Caco-2 (cell line): ENCODE results near the gene PLEKHA6. TPM values are rescaled to one million over a fixed set of nuclear protein-coding genes. Genes with fewer than 3 reads are reported as not detected.

Experiments
- BruUV-seq: library from RNA; stranded (reverse); fragments of 400-500 nt; replicated peaks from 2 replicates; lab custom pipeline; 2021; lab: Mats Ljungman, UMichigan
- CTCF ChIA-PET: fragments of 300-600 bp; sonication (Branson Sonifier 250); formaldehyde crosslinking; loops from one replicate; lab custom pipeline; 2022; ENCODE audit warnings: antibody characterized with exemption; lab: Charles Lee
- POLR2A ChIA-PET: fragments of 300-600 bp; sonication (Branson Sonifier 250); formaldehyde crosslinking; loops from one replicate; lab custom pipeline; 2022; ENCODE audit warnings: antibody characterized with exemption; lab: Charles Lee
- DNase-seq, 2 experiments: peaks; one replicate each; pipeline versions ENCODE4 v3.0.0 to v3.0.0-alpha.2; 2020 to 2022
- H3K27me3 ChIP-seq: replicated peaks from 2 replicates; pipeline ENCODE4 v1.6.0; 2011; ENCODE audit warnings: low read length; ENCODE audit not compliant: control insufficient read depth, insufficient read depth
- H3K36me3 ChIP-seq: 2 replicates; pipeline ENCODE4 v1.5.1; 2011; ENCODE audit warnings: low read length; ENCODE audit not compliant: control insufficient read depth, insufficient read depth
- H3K4me1 ChIP-seq: fragments of 250-450 bp; sonication (Bioruptor Pico); 2 replicates; pipeline ENCODE4 v1.5.1; 2020; ENCODE audit warnings: mild to moderate bottlenecking
- H3K4me3 ChIP-seq: 2 replicates; pipeline ENCODE4 v1.5.1; 2011; ENCODE audit warnings: low read depth, mild to moderate bottlenecking, control low read depth, low read length
- H3K9me3 ChIP-seq: fragments of 250-450 bp; sonication (Bioruptor Pico); 2 replicates; pipeline ENCODE4 v1.5.1; 2020; ENCODE audit warnings: mild to moderate bottlenecking, moderate library complexity
- H3K27ac Mint-ChIP-seq: one replicate; pipeline ENCODE4 v1.8.0; 2022; ENCODE audit warnings: mixed read lengths; ENCODE audit not compliant: unreplicated experiment
- H3K27me3 Mint-ChIP-seq: one replicate; pipeline ENCODE4 v1.8.0; 2022; ENCODE audit warnings: mixed read lengths; ENCODE audit not compliant: insufficient read depth, unreplicated experiment
- H3K36me3 Mint-ChIP-seq: one replicate; pipeline ENCODE4 v1.8.0; 2022; ENCODE audit warnings: mild to moderate bottlenecking, mixed read lengths; ENCODE audit not compliant: insufficient read depth, unreplicated experiment
- H3K4me1 Mint-ChIP-seq: one replicate; pipeline ENCODE4 v1.8.0; 2022; ENCODE audit warnings: low read depth, mixed read lengths; ENCODE audit not compliant: unreplicated experiment
- H3K4me3 Mint-ChIP-seq: one replicate; pipeline ENCODE4 v1.8.0; 2022; ENCODE audit warnings: mild to moderate bottlenecking, moderate library complexity, mixed read lengths; ENCODE audit not compliant: unreplicated experiment
- H3K9me3 Mint-ChIP-seq: one replicate; pipeline ENCODE4 v1.8.0; 2022; ENCODE audit warnings: mixed read lengths; ENCODE audit not compliant: unreplicated experiment
- intact Hi-C: fragments of 100-400 bp; cut with micrococcal nuclease; formaldehyde crosslinking; loops from one replicate; pipeline ENCODE4 v1.10.0; 2022; ENCODE audit not compliant: unreplicated experiment
- total RNA-seq: library from RNA; stranded (reverse); gene quantifications from 2 replicates; pipeline ENCODE4 v1.2.3, GENCODE V29; 2022
- TF ChIP-seq, protein P1 (sequence below), 2 experiments: fragments of 200-600 bp in 1 of 2; IDR thresholded peaks; 1 replicate in 1 of 2; 2 replicates in 1 of 2; pipeline versions ENCODE4 v1.5.1 to v1.8.0; 2011 to 2022; ENCODE audit warnings: antibody characterized with exemption in 1 of 2, control low read depth in 1 of 2, inconsistent platforms in 1 of 2, low read depth in 1 of 2, low read length in 1 of 2, mild to moderate bottlenecking in 1 of 2, moderate library complexity in 1 of 2; ENCODE audit not compliant: insufficient read depth in 1 of 2, severe bottlenecking in 1 of 2, unreplicated experiment in 1 of 2

PLEKHA6 gene
- total RNA-seq, 1 experiment from 2014 or later, result 18.8 TPM

DNA sequence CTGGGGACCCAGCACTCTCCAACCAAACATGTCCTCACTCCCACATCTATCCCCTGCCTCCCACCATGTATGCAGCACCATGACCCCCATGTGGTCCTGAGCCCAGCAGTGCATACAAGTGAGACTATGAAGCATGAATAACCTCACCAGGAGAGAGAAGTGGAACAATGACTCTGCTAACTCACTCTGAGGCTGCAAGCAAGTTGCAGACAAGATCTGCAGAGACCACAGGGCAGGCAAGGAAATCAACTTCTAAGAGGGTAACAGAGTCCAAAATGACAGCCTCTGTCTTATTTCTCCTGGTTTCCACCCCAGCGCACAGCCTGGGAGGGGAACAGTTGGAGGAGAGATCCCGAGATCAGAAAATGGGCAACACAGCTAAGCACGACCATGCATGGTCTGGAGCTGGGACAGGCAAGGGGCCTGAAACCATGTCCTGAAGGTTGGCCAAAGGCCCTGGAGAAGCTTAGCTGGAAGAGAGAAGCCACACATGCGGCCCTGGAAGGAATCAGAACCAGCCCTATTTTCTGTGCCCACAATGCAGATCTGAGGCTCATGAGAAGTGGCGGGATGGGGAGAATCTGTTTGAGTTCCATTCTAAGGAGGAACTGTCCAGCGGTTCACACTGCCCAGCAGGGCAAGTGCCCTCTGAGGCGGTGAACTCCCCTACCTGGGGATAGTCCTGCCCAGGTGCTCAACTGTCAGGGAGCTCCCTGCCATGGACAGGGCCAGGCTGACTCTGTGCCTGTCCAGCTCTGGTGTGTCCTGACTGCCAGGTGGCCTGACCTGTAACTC lies 181.0 kb downstream of the PLEKHA6 start:
- Histone ChIP-seq H3K27me3 (no peaks in the 10 kb centered on the region; the same call in 1 of the 2 replicates), H3K4me3 (no peak overlapping the region), H3K36me3 (no peaks in the 10 kb centered on the region), H3K9me3 (no peaks in the 10 kb centered on the region; the same call in 1 of the 2 replicates), H3K4me1 (no peaks in the 10 kb centered on the region)
- no peaks in the 10 kb centered on the region for H3K27me3 Mint-ChIP-seq
- H3K9me3 Mint-ChIP-seq, result no peaks in the 10 kb centered on the region
- intact Hi-C loops, result no loop called here
- H3K4me1 Mint-ChIP-seq, result no peaks in the 10 kb centered on the region
- H3K36me3 Mint-ChIP-seq, result no peaks in the 10 kb centered on the region
- TF ChIP-seq, protein P1, sequence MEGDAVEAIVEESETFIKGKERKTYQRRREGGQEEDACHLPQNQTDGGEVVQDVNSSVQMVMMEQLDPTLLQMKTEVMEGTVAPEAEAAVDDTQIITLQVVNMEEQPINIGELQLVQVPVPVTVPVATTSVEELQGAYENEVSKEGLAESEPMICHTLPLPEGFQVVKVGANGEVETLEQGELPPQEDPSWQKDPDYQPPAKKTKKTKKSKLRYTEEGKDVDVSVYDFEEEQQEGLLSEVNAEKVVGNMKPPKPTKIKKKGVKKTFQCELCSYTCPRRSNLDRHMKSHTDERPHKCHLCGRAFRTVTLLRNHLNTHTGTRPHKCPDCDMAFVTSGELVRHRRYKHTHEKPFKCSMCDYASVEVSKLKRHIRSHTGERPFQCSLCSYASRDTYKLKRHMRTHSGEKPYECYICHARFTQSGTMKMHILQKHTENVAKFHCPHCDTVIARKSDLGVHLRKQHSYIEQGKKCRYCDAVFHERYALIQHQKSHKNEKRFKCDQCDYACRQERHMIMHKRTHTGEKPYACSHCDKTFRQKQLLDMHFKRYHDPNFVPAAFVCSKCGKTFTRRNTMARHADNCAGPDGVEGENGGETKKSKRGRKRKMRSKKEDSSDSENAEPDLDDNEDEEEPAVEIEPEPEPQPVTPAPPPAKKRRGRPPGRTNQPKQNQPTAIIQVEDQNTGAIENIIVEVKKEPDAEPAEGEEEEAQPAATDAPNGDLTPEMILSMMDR (IDR thresholded peaks at IDR 0.05; ENCODE audit: insufficient read depth in 1 of 2, low read depth in 1 of 2, low read length in 1 of 2, severe bottlenecking in 1 of 2, unreplicated experiment in 1 of 2), result no peak
- no TSS peak for BruUV-seq
- H3K4me3 Mint-ChIP-seq, result no peak overlapping the region
- H3K27ac Mint-ChIP-seq, result no peak overlapping the region
- POLR2A ChIA-PET, result no interaction called here
- CTCF ChIA-PET, result no interaction called here
- DNase-seq, result no peak

DNA sequence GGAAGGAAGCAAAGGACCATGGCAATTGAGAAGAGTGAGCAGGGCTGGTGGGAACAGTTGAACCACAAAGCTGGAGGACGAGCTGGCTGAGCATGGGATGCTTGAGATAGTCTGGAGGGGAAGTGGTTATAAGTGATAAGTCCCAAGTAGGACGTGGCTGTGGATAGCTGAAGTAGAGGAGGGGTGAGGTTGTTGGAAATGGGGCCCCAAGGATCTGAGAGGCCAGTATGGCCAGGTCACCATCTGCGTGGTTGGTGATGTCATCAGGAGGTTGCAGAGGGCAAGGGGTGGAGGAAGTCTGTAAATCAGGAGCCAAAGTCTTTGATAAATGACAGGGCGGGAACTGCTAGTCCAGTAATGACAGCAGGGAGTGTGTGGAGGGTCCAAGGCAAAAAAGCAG lies 182.6 kb downstream of the PLEKHA6 start:
- DNase-seq, result no peak

DNA sequence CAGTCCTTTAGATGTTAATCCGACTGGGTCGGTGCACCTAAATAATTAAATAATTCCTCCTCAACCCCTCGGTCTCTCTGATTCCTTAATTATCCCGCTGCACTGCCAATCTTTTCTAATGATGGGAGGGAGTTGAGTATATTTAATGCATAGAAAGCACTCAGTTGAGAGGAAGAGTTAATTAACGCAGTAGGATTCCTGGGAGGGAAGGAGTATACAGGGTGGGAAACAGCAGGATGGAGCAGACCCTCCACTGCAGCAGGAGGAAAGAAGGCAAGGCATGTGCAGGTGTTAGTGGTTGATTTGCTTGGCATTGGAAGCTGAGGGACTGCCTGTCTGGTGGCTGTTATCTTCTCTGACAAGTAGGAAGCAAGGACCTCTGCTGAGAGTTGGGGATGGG lies 183.7 kb downstream of the PLEKHA6 start:
- ChIA-PET POLR2A (interaction anchor here (0.6 kb wide), 1 partner anchor 38 kb away, joined by 4 read pairs; the partner anchor contains the start of gene GOLT1A), CTCF (no interaction called here)
- Mint-ChIP-seq H3K9me3 (peaks cover 12% of the 10 kb centered on the region), H3K27ac (no peak overlapping the region), H3K4me3 (no peak overlapping the region), H3K27me3 (no peaks in the 10 kb centered on the region), H3K36me3 (no peaks in the 10 kb centered on the region), H3K4me1 (peaks cover 9% of the 10 kb centered on the region)
- Histone ChIP-seq H3K4me1 (peaks cover 11% of the 10 kb centered on the region), H3K27me3 (no peaks in the 10 kb centered on the region; the same call in 1 of the 2 replicates), H3K9me3 (no peaks in the 10 kb centered on the region; the same call in 1 of the 2 replicates), H3K36me3 (no peaks in the 10 kb centered on the region), H3K4me3 (no peak overlapping the region)
- intact Hi-C loops, result no loop called here
- TF ChIP-seq, protein P1 (IDR thresholded peaks at IDR 0.05; ENCODE audit: insufficient read depth in 1 of 2, low read depth in 1 of 2, low read length in 1 of 2, severe bottlenecking in 1 of 2, unreplicated experiment in 1 of 2), result no peak
- no TSS peak for BruUV-seq
- DNase-seq, result no peak

More for the DNA sequence above, 182.6 kb downstream of the PLEKHA6 start:
- CTCF ChIA-PET, result no interaction called here
- Mint-ChIP-seq H3K27me3 (no peaks in the 10 kb centered on the region), H3K27ac (no peak overlapping the region), H3K4me1 (peaks cover 4% of the 10 kb centered on the region), H3K36me3 (no peaks in the 10 kb centered on the region), H3K4me3 (no peak overlapping the region), H3K9me3 (peaks cover 6% of the 10 kb centered on the region)
- intact Hi-C loops, result no loop called here
- Histone ChIP-seq H3K4me3 (no peak overlapping the region), H3K4me1 (peaks cover 5% of the 10 kb centered on the region), H3K27me3 (no peaks in the 10 kb centered on the region; the same call in 1 of the 2 replicates), H3K36me3 (no peaks in the 10 kb centered on the region), H3K9me3 (no peaks in the 10 kb centered on the region; the same call in 1 of the 2 replicates)
- TF ChIP-seq, protein P1 (IDR thresholded peaks at IDR 0.05; ENCODE audit: insufficient read depth in 1 of 2, low read depth in 1 of 2, low read length in 1 of 2, severe bottlenecking in 1 of 2, unreplicated experiment in 1 of 2), result no peak
- no TSS peak for BruUV-seq
- POLR2A ChIA-PET, result no interaction called here
